Heart right ventricle (tissue), 16 donors: ENCODE measurements around the gene ZBTB7C. TPM values are rescaled to one million over a fixed set of nuclear protein-coding genes. Genes with fewer than 3 reads are reported as not detected.

ENCODE experiments used
- ATAC-seq, 8 donors: fragments of 200-7000 bp; cut with Tn5 transposase; one replicate each; pipeline ENCODE4 v1.9.1; 2020; ENCODE audit warnings: mild to moderate bottlenecking in 8 of 8, moderate library complexity in 8 of 8, moderate number of reproducible peaks in 1 of 8
- DNase-seq, 2 donors: peaks; one replicate each; pipeline ENCODE4 v3.0.0-alpha.2; 2020
- H3K27ac ChIP-seq, 10 donors: fragments of 200-600 bp; sonication (generic) in 2 of 10; one replicate each; pipeline versions ENCODE4 v1.5.0 to v1.8.0; 2020 to 2022; ENCODE audit warnings: mild to moderate bottlenecking in 3 of 10
- H3K27me3 ChIP-seq, 7 donors: fragments of 200-600 bp; one replicate each; pipeline ENCODE4 v1.8.0; 2021 to 2022; ENCODE audit warnings: mild to moderate bottlenecking in 2 of 7
- H3K36me3 ChIP-seq, 9 donors: fragments of 200-600 bp; sonication (generic) in 1 of 9; one replicate each; pipeline versions ENCODE4 v1.5.0 to v1.8.0; 2020 to 2022; ENCODE audit warnings: mild to moderate bottlenecking in 2 of 9
- H3K4me1 ChIP-seq, 9 donors: fragments of 200-600 bp; sonication (generic) in 1 of 9; one replicate each; pipeline versions ENCODE4 v1.5.0 to v1.8.0; 2020 to 2022; ENCODE audit warnings: mild to moderate bottlenecking in 4 of 9
- H3K4me3 ChIP-seq, 10 donors: fragments of 200-600 bp; sonication (generic) in 2 of 10; one replicate each; pipeline versions ENCODE4 v1.5.0 to v1.8.0; 2020 to 2022; ENCODE audit warnings: mild to moderate bottlenecking in 7 of 10, moderate library complexity in 2 of 10
- H3K9me3 ChIP-seq, 11 donors: fragments of 200-600 bp in 10 of 11; sonication (generic) in 2 of 11; one replicate each; pipeline versions ENCODE4 v1.5.0 to v1.8.0; 2013 to 2022; ENCODE audit warnings: mild to moderate bottlenecking in 2 of 11, control low read depth in 1 of 11, moderate library complexity in 1 of 11
- WGBS, 2 donors: extraction: QIAGEN DNeasy Blood & Tissue Kit; methylation state at CpG; one replicate each; pipeline ENCODE4 v1.1.7; 2013; ENCODE audit warnings: inconsistent platforms in 1 of 2; 5-methylcytosine and 5-hydroxymethylcytosine counted together
- intact Hi-C, 10 donors: fragments of 100-400 bp; cut with DNase I; formaldehyde crosslinking; loops; one replicate each; pipeline versions ENCODE4 v1.11.1 to v1.14.2; 2022
- polyA plus RNA-seq, 2 donors: library from polyadenylated mRNA; stranded (reverse); fragments of 200-250 nt; gene quantifications; one replicate each; pipeline ENCODE4 v1.2.3, GENCODE V29; 2013
- total RNA-seq, 10 donors: library from RNA; stranded (reverse); fragmentation: NEBNext Ultra II Directional in 3 of 10; extraction: Animal tissue kit (Norgen Biotek cat#: 25700) in 3 of 10; gene quantifications; one replicate each; pipeline versions ENCODE4 v1.2.1 to v1.2.4, GENCODE V29; 2021 to 2023
- TF ChIP-seq, protein P1 (sequence below), 9 donors: fragments of 200-600 bp; sonication (generic) in 2 of 9; IDR thresholded peaks; one replicate each; pipeline versions ENCODE4 v1.5.0 to v1.8.0; 2021 to 2022; ENCODE audit warnings: antibody characterized with exemption in 9 of 9, mild to moderate bottlenecking in 5 of 9, moderate library complexity in 1 of 9
- donor health status: Arrhythmogenic right ventricular cardiomyopathy.
- donor health status: ischemic (EF 13 %, LVEDD 7.1; RV severe dilation, severe dysfunction).
- donor health status: healthy with polysubstance abuse.
- donor health status: DM: no; HTN: yes; CAD: no.
- donor health status: DM: no; HTN: no; CAD: no.
- donor health status: ischemic (EF 25% LVEDD 6.9; RV normal size, moderate dysfunction).
- donor health status: ischemic (EF 25% LVEDD 5.7; RV mildly dilated, moderate dysfunction).
- donor health status: healthy.
- donor health status: DM: yes; HTN: yes; CAD: no.
- donor health status: Ischemic cardiomyopathy.
- donor health status: ischemic (EF 35%, LVEDD 5.7; RV mildly dilated, moderate dysfunction).
- donor health status: nonischemic (EF 11% LVEDD 7.7; RV severe dilation, severe dysfunction).
- donor health status: DM: yes; HTN: yes; CAD: no.
- donor health status: PGD.
- donor health status: ischemic (EF 29% LVEDD 5.4; RV normal size, mild dysfunction).
- donor health status: nonischemic (EF 23%, LVEDD 6.1; RV moderate dilation, normal function).

Gene ZBTB7C
- total and polyA plus RNA-seq, 12 donors: 0.49 to 6.3 (median 1.5) TPM

DNA sequence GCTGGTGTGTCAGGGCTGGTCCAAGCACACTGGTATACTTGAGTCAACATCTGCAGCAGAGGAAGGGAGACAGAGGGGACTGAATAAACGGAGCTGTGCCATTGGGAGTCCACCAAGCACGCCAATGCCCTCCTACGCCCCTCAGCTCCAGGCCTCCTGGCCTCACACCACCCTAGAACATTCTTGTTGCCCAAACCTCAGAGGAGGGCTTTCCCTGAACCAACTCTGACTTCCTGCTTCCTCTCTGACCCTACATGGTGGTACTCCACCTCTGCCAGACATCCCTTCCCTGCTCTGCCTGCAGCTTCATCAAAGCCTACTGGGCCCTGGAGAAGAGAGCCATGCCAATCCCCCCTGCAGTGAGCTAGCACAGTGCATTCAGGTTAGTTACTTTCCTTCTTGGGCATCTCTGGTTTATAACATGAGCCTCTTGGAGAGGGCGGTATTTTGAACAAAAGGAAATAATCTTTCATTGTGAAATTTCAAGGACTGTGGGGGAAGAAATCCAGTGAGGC is 54.4 kb downstream of the ZBTB7C start:
- no peak for ATAC-seq
- Histone ChIP-seq H3K36me3 (no peaks in the 10 kb centered on the region), H3K4me1 (peaks cover 0 to 19% (median 0%) of the 10 kb centered on the region in 9 donors), H3K9me3 (peaks cover 0 to 4% (median 0%) of the 10 kb centered on the region in 11 donors), H3K27ac (no peak overlapping the region), H3K27me3 (no peaks in the 10 kb centered on the region), H3K4me3 (no peak overlapping the region)
- 74 to 87% methylated on average over 4 of the region's 4 CpGs for WGBS, 2 donors
- intact Hi-C loops: no loop called here
- TF ChIP-seq, protein P1, sequence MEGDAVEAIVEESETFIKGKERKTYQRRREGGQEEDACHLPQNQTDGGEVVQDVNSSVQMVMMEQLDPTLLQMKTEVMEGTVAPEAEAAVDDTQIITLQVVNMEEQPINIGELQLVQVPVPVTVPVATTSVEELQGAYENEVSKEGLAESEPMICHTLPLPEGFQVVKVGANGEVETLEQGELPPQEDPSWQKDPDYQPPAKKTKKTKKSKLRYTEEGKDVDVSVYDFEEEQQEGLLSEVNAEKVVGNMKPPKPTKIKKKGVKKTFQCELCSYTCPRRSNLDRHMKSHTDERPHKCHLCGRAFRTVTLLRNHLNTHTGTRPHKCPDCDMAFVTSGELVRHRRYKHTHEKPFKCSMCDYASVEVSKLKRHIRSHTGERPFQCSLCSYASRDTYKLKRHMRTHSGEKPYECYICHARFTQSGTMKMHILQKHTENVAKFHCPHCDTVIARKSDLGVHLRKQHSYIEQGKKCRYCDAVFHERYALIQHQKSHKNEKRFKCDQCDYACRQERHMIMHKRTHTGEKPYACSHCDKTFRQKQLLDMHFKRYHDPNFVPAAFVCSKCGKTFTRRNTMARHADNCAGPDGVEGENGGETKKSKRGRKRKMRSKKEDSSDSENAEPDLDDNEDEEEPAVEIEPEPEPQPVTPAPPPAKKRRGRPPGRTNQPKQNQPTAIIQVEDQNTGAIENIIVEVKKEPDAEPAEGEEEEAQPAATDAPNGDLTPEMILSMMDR (IDR thresholded peaks at IDR 0.05): no peak
- DNase-seq: no peak

DNA sequence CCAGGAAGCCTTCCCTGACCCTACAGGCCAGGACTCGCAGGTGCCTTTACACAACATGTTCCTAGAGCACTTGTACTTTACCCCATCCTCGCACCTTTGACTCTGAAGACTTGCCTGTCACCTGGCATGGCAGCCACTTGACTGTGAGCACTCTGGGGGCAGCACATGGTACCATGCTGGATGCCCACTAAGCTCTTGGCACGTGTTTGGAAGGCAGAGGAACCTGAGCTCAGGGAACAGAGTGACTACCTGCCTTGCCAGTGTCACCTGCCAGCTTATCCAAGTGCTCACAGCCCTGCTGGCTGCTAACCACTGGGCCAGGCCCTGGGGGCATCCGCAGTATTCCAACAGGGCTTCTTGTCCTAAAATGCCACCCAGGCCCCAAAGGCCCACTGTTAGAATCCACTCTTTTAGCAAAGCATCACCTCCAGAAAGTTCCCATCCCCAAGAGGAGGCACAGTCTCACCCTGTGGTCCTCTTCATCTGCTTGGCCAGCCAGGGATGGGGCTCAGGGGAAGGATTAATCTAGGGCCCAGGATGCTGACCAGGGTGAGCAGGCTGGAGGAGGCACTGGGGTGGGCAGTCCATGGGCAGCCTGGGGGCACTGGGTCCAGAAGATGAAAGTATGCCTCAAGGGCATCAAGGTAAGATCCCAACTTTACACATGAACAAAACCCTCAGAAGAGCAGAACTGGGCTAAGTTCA is 57.0 kb downstream of the ZBTB7C start:
- Histone ChIP-seq H3K27me3 (no peaks in the 10 kb centered on the region), H3K9me3 (no peaks in the 10 kb centered on the region), H3K27ac (no peak overlapping the region), H3K36me3 (no peaks in the 10 kb centered on the region), H3K4me1 (peaks cover 0 to 19% (median 0%) of the 10 kb centered on the region in 9 donors), H3K4me3 (no peak overlapping the region)
- intact Hi-C loops: no loop called here
- ATAC-seq: no peak
- no peak for DNase-seq
- TF ChIP-seq, protein P1 (IDR thresholded peaks at IDR 0.05): no peak
- 94 to 96% methylated on average over 4 of the region's 4 CpGs for WGBS, 2 donors

DNA sequence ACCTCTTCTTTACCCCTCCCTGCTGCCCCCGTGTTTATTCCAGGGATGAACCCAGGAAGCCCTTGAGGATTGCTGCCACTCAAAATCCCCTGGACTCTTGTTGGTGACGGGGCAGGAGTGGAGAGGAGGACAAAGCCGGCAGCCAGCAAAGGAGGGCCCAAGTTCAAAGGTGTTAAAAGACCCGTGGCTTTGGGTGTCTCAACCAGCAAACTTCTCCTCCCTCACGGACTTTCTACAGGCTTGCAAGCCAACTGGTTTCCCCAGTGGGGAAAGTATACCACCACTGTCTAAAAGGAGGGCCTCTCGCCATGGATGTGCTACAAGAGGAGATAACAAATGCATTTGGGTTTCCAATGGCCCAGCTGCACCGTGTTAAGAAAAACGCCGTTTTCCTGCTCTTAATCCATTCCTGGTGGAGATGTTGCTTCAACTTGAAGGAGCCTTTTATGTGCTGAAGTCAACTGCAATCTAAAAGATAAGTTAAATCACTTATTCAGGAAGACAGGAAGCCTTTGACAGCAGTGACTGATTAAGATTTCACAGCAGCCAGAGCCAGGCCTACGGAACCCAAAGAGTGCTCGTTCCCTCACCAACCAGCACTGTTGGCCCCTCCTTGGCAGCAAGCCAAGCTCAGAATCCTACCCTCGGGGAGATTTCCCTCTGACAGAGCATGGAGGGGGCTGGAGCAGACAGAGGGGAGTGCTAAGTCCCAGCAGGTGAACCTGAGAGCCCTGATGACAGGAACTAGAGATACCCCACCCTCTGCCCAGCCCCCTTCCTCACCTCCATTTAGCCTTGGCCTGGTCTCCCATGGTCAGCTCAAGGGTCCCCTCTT is 57.8 kb downstream of the ZBTB7C start:
- Histone ChIP-seq H3K27me3 (no peaks in the 10 kb centered on the region), H3K27ac (no peak overlapping the region), H3K36me3 (no peaks in the 10 kb centered on the region), H3K4me1 (peaks cover 0 to 19% (median 0%) of the 10 kb centered on the region in 9 donors), H3K4me3 (no peak overlapping the region), H3K9me3 (no peaks in the 10 kb centered on the region)
- DNase-seq: no peak
- intact Hi-C loops: no loop called here
- ATAC-seq: no peak
- TF ChIP-seq, protein P1 (IDR thresholded peaks at IDR 0.05): no peak
- WGBS, 2 donors: 61 to 62% methylated on average over 12 of the region's 12 CpGs

DNA sequence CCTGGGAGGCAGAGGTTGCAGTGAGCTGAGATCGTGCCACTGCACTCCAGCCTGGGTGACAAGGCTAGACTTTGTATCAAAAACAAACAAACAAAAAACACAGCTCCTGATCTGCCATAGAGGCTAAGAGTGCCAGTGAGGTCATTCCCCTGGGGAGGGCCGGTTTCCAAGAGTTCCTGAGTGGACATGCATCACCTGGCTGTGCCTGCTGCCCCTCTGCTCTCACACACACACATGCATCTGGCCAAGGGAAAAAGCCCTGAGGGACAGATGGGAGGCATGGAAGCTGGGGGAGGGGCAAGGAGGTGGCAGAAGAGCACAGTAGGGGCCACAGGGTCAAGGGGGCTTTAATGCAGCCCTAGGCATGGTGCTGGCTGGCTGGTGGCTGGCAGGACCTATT is 60.4 kb downstream of the ZBTB7C start:
- Histone ChIP-seq H3K9me3 (no peaks in the 10 kb centered on the region), H3K27ac (no peak overlapping the region), H3K27me3 (no peaks in the 10 kb centered on the region), H3K4me3 (no peak overlapping the region), H3K36me3 (no peaks in the 10 kb centered on the region), H3K4me1 (peaks cover 0 to under 1% (median 0%) of the 10 kb centered on the region in 9 donors)
- 69 to 75% methylated on average over 2 of the region's 2 CpGs for WGBS, 2 donors
- DNase-seq (no peak), ATAC-seq (no peak)
- intact Hi-C loops: loop anchor here in 7 of 10 donors (10.0 kb wide), 3 partner anchors 56 to 314 kb away; partner anchors contain the start of gene ZBTB7C (in 1 of the 7)
- TF ChIP-seq, protein P1 (IDR thresholded peaks at IDR 0.05): no peak
